Stomach (tissue), 4 donors: ENCODE data around the gene SCNN1B.

Experiments used
- EP300 ChIP-seq: sonication (generic); formaldehyde crosslinking; IDR thresholded peaks from one replicate; pipeline ENCODE4 v1.6.1; 2017; ENCODE audit warnings: antibody characterized with exemption
- POLR2A ChIP-seq, 4 donors: fragments of 450-650 bp; IDR thresholded peaks; one replicate each; pipeline ENCODE4 v1.6.1; 2016; ENCODE audit warnings: antibody characterized with exemption in 4 of 4, control low read depth in 2 of 4, mild to moderate bottlenecking in 1 of 4, moderate library complexity in 1 of 4
- POLR2AphosphoS5 ChIP-seq, 3 donors: sonication (generic); formaldehyde crosslinking; IDR thresholded peaks; one replicate each; pipeline ENCODE4 v1.6.1; 2016; ENCODE audit warnings: antibody characterized with exemption in 3 of 3
- TF ChIP-seq, protein P1 (sequence below), 7 experiments: fragments of 450-650 bp in 4 of 7; fragments of 200-600 bp in 3 of 7; sonication (generic) in 3 of 7; IDR thresholded peaks; one replicate each; pipeline ENCODE4 v1.5.1; 2016 to 2019; ENCODE audit warnings: antibody characterized with exemption in 7 of 7, control low read depth in 2 of 7, mild to moderate bottlenecking in 1 of 7

DNA sequence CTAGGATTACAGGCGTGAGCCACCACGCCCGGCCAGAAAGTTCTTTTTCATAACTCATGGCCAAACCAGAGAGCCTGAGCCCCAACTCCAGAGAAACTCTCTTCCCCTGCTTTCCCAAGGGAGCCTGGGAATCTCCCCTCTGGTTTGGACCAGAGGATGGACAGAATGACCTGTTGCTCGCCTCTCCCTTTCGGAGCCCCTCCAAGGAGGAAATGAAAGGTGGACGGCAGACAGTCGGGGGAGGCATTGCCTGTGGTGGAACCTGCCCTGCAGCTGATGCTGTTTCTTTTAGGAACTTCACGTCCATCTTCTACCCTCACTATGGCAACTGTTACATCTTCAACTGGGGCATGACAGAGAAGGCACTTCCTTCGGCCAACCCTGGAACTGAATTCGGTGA lies 65.5 kb downstream of the SCNN1B start:
- TF ChIP-seq, protein P1, sequence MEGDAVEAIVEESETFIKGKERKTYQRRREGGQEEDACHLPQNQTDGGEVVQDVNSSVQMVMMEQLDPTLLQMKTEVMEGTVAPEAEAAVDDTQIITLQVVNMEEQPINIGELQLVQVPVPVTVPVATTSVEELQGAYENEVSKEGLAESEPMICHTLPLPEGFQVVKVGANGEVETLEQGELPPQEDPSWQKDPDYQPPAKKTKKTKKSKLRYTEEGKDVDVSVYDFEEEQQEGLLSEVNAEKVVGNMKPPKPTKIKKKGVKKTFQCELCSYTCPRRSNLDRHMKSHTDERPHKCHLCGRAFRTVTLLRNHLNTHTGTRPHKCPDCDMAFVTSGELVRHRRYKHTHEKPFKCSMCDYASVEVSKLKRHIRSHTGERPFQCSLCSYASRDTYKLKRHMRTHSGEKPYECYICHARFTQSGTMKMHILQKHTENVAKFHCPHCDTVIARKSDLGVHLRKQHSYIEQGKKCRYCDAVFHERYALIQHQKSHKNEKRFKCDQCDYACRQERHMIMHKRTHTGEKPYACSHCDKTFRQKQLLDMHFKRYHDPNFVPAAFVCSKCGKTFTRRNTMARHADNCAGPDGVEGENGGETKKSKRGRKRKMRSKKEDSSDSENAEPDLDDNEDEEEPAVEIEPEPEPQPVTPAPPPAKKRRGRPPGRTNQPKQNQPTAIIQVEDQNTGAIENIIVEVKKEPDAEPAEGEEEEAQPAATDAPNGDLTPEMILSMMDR (IDR thresholded peaks at IDR 0.05), result no peak
- no peak for TF ChIP-seq POLR2A (IDR thresholded peaks at IDR 0.05)
- TF ChIP-seq POLR2AphosphoS5 (IDR thresholded peaks at IDR 0.05), result no peak
- no peak for TF ChIP-seq EP300
